ENCODE measurements around the gene SLC32A1.
A peak's percentile ranks its signal among the peaks of the same experiment; 100 is the strongest.

Gene SLC32A1

GRCh38 chr20:38723848-38724625 is at the start of gene SLC32A1:
Gene SLC32A1, plus strand, starts transcription at chr20:38724486. Its CDS starts 239 bp downstream, at chr20:38724725.
- no peak for DNase-seq

- DNase-seq: no peak
Measured at GRCh38 chr20:38674765-38675133, 49.5 kb upstream of the SLC32A1 start.

- no peak for DNase-seq
Measured at GRCh38 chr20:38676576-38676975, 47.7 kb upstream of the SLC32A1 start.

- DNase-seq: no peak
Measured at GRCh38 chr20:38680500-38681306, 43.6 kb upstream of the SLC32A1 start.

- no peak for DNase-seq
Measured at GRCh38 chr20:38685271-38685670, 39.0 kb upstream of the SLC32A1 start.

GRCh38 chr20:38685853-38686473 is 38.3 kb upstream of the SLC32A1 start:
- DNase-seq: peak; percentile 44

- peak; percentile 57 for DNase-seq
Measured at GRCh38 chr20:38692436-38693411, 31.6 kb upstream of the SLC32A1 start.

- no peak for DNase-seq
Measured at GRCh38 chr20:38697306-38697705, 27.0 kb upstream of the SLC32A1 start.

- no peak for DNase-seq
Measured at GRCh38 chr20:38698541-38698940, 25.7 kb upstream of the SLC32A1 start.

GRCh38 chr20:38700141-38700540 is 24.1 kb upstream of the SLC32A1 start:
- DNase-seq: no peak

GRCh38 chr20:38700926-38701325 is 23.4 kb upstream of the SLC32A1 start:
- DNase-seq: no peak

GRCh38 chr20:38703526-38703925 is 20.8 kb upstream of the SLC32A1 start:
- DNase-seq: no peak

- DNase-seq: no peak
Measured at GRCh38 chr20:38704136-38704535, 20.1 kb upstream of the SLC32A1 start.

GRCh38 chr20:38706509-38706908 is 17.8 kb upstream of the SLC32A1 start:
- no peak for DNase-seq

- no peak for DNase-seq
Measured at GRCh38 chr20:38714308-38714707, 10.0 kb upstream of the SLC32A1 start.

- no peak for DNase-seq
Measured at GRCh38 chr20:38715646-38716045, 8.6 kb upstream of the SLC32A1 start.

- DNase-seq: no peak
Measured at GRCh38 chr20:38722683-38723016, 1.6 kb upstream of the SLC32A1 start.

- DNase-seq: no peak
Measured at GRCh38 chr20:38723017-38723847, 1.1 kb upstream of the SLC32A1 start.

GRCh38 chr20:38724626-38725147 is 401 bp downstream of the SLC32A1 start:
- no peak for DNase-seq

- no peak for DNase-seq
Measured at GRCh38 chr20:38725148-38725901, 1.0 kb downstream of the SLC32A1 start.

All from stimulated activated CD4-positive, alpha-beta T cell treated with anti-CD3 and anti-CD28 coated beads, Interleukin-4, amount 100 ng/mL, for 24 hours (primary cell).